Activated B cell treated with CpG ODN at 0.5 μM for 24 hours (primary cell): ENCODE results near the gene NR1H4. TPM values are rescaled to one million over a fixed set of nuclear protein-coding genes. Genes with fewer than 3 reads are reported as not detected.

ENCODE experiments used
- ATAC-seq: fragments of 200-7000 bp; cut with Tn5 transposase; one replicate; pipeline ENCODE4 v1.10.0; 2021; ENCODE audit warnings: low read depth, mild to moderate bottlenecking, moderate library complexity
- CTCF ChIA-PET: fragments of 350-600 bp; sonication (Branson Sonifier 250); formaldehyde crosslinking; loops from one replicate; lab custom pipeline; 2021; ENCODE audit warnings: antibody characterized with exemption; lab: Charles Lee
- POLR2A ChIA-PET: fragments of 350-600 bp; sonication (Branson Sonifier 250); formaldehyde crosslinking; loops from one replicate; lab custom pipeline; 2021; ENCODE audit warnings: antibody characterized with exemption; lab: Charles Lee
- DNase-seq: peaks from one replicate; pipeline ENCODE4 v3.0.0; 2022
- H3K27ac Mint-ChIP-seq: one replicate; pipeline ENCODE4 v1.8.0; 2020; ENCODE audit warnings: mixed read lengths
- H3K27me3 Mint-ChIP-seq: one replicate; pipeline ENCODE4 v1.8.0; 2021; ENCODE audit warnings: mixed read lengths
- H3K36me3 Mint-ChIP-seq: one replicate; pipeline ENCODE4 v1.8.0; 2021; ENCODE audit warnings: low read depth, mixed read lengths
- H3K4me1 Mint-ChIP-seq: one replicate; pipeline ENCODE4 v1.8.0; 2021; ENCODE audit warnings: mixed read lengths
- H3K4me3 Mint-ChIP-seq: one replicate; pipeline ENCODE4 v1.8.0; 2020; ENCODE audit warnings: mild to moderate bottlenecking, mixed read lengths
- H3K9me3 Mint-ChIP-seq: one replicate; pipeline ENCODE4 v1.8.0; 2020; ENCODE audit warnings: mixed read lengths
- CTCF ChIP-seq: fragments of 200-600 bp; IDR thresholded peaks from one replicate; pipeline ENCODE4 v1.8.0; 2022; ENCODE audit warnings: antibody characterized with exemption, mild to moderate bottlenecking
- intact Hi-C: fragments of 100-400 bp; cut with micrococcal nuclease; formaldehyde crosslinking; loops from one replicate; pipeline ENCODE4 v1.15.1; 2024
- total RNA-seq: library from RNA; stranded (reverse); gene quantifications from 2 replicates; pipeline ENCODE4 v1.2.3, GENCODE V29; 2022

NR1H4 gene
- total RNA-seq, 1 donor from 2014 or later, result not detected

DNA sequence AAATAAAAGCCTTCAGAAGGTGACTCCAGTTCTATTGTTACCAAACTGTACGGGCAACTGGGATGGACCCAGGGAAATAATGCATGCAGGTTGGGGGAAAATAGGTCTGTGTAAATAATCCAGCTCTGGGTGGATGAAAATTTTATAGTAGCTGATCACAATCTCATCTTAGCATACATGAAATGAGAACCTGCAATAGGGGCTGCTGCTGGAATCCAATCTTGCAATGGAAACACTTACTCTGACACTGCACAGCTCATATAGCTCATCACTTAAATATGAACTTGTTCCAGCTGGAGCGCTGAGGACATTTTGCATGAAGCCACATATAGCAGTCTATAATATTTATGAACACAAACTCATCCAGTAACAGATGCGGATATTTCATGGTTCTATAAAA, 59.7 kb downstream of the NR1H4 start:
- H3K4me1 Mint-ChIP-seq, result no peaks in the 10 kb centered on the region
- H3K36me3 Mint-ChIP-seq, result no peaks in the 10 kb centered on the region
- H3K27me3 Mint-ChIP-seq, result no peaks in the 10 kb centered on the region
- no peaks in the 10 kb centered on the region for H3K9me3 Mint-ChIP-seq
- POLR2A ChIA-PET, result no interaction called here
- DNase-seq (no peak), ATAC-seq (no peak)
- TF ChIP-seq CTCF, result no peak
- intact Hi-C loops, result no loop called here
- no peak overlapping the region for H3K27ac Mint-ChIP-seq
- H3K4me3 Mint-ChIP-seq, result no peak overlapping the region
- CTCF ChIA-PET, result no interaction called here

GRCh38 chr12:100534625-100535227, 61.1 kb downstream of the NR1H4 start:
- Mint-ChIP-seq H3K4me1 (no peaks in the 10 kb centered on the region), H3K4me3 (no peak overlapping the region), H3K27ac (no peak overlapping the region), H3K36me3 (no peaks in the 10 kb centered on the region), H3K9me3 (no peaks in the 10 kb centered on the region), H3K27me3 (no peaks in the 10 kb centered on the region)
- DNase-seq, result no peak
- no peak for TF ChIP-seq CTCF
- intact Hi-C loops, result no loop called here
- ATAC-seq, result no peak
- POLR2A ChIA-PET, result no interaction called here
- CTCF ChIA-PET, result no interaction called here

DNA sequence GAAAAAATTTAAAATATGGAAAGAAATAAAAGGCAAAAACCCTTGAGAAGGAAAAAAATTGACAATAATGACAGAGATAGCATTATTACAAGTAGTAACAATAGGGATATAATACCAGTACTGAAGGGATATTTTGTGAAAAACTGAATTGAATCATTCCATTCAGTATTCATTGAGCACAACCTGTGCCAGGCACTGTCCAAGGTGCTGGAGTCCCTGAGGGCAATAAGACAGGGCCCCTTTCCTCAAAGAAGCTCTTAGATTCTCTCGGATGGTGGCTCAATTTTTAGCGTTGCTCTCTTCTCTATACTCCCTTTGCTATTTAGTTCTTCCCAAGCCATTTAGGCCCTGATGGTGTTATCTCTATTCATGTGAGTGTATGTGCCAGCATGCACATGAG, 65.5 kb downstream of the NR1H4 start:
- H3K4me3 Mint-ChIP-seq, result no peak overlapping the region
- H3K36me3 Mint-ChIP-seq, result no peaks in the 10 kb centered on the region
- no peak overlapping the region for H3K27ac Mint-ChIP-seq
- POLR2A ChIA-PET, result no interaction called here
- no peak for TF ChIP-seq CTCF
- H3K4me1 Mint-ChIP-seq, result no peaks in the 10 kb centered on the region
- H3K9me3 Mint-ChIP-seq, result no peaks in the 10 kb centered on the region
- ATAC-seq (no peak), DNase-seq (no peak)
- no peaks in the 10 kb centered on the region for H3K27me3 Mint-ChIP-seq
- intact Hi-C loops, result no loop called here
- CTCF ChIA-PET, result no interaction called here

DNA sequence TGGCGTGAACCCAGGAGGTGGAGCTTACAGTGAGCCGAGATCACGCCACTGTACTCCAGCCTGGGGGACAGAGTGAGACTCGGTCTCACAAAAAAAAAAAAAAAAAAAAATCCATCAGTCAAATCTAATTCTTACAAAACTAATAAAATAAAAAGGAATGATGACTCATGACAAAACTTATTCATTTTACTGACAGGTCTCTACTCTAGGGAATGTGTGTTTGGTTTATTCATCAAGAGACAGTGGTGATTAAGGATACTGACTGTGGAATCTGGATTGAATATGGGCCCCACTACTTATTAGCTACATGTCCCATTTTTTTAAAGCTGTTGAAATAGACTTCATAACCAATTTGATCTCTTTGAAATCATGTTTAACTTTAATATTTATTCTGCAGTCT, 70.5 kb downstream of the NR1H4 start:
- H3K4me3 Mint-ChIP-seq, result no peak overlapping the region
- H3K27me3 Mint-ChIP-seq, result no peaks in the 10 kb centered on the region
- no peaks in the 10 kb centered on the region for H3K36me3 Mint-ChIP-seq
- ChIA-PET CTCF (no interaction called here), POLR2A (interaction anchor here (0.7 kb wide), 1 partner anchor 8 kb away, joined by 14 read pairs; no protein-coding TSS in a partner anchor)
- ATAC-seq (no peak), DNase-seq (no peak)
- TF ChIP-seq CTCF, result no peak
- H3K27ac Mint-ChIP-seq, result no peak overlapping the region
- intact Hi-C loops, result no loop called here
- no peaks in the 10 kb centered on the region for H3K9me3 Mint-ChIP-seq
- no peaks in the 10 kb centered on the region for H3K4me1 Mint-ChIP-seq

- no peaks in the 10 kb centered on the region for H3K4me1 Mint-ChIP-seq
- no peaks in the 10 kb centered on the region for H3K9me3 Mint-ChIP-seq
- no peaks in the 10 kb centered on the region for H3K36me3 Mint-ChIP-seq
- H3K27ac Mint-ChIP-seq, result no peak overlapping the region
- DNase-seq (no peak), ATAC-seq (no peak)
- TF ChIP-seq CTCF, result no peak
- intact Hi-C loops, result no loop called here
- H3K27me3 Mint-ChIP-seq, result no peaks in the 10 kb centered on the region
- ChIA-PET POLR2A (no interaction called here), CTCF (no interaction called here)
- H3K4me3 Mint-ChIP-seq, result no peak overlapping the region
These were observed 71.4 kb downstream of the NR1H4 start for GRCh38 chr12:100545092-100545491.
